H1 (cell line): ENCODE data around the gene SCCPDH. TPM values are rescaled to one million over a fixed set of nuclear protein-coding genes. Genes with fewer than 3 reads are reported as not detected.

Experiments used
- BACH1 ChIP-seq: IDR thresholded peaks from 2 replicates; pipeline ENCODE4 v1.6.1; 2012; ENCODE audit warnings: low read length, improper control_type of control experiment
- CHD7 ChIP-seq: fragments of 300-600 bp; sonication (generic); IDR thresholded peaks from 2 replicates; pipeline ENCODE4 v1.7.1; 2012; ENCODE audit warnings: low read length, moderate library complexity, mild to moderate bottlenecking, inconsistent platforms; ENCODE audit not compliant: insufficient replicate concordance
- GTF2F1 ChIP-seq: IDR thresholded peaks from 2 replicates; pipeline ENCODE4 v1.6.1; 2012; ENCODE audit warnings: low read depth, low read length, improper control_type of control experiment, borderline replicate concordance
- SIRT6 ChIP-seq: IDR thresholded peaks from one replicate; pipeline ENCODE4 v1.7.1; 2012; ENCODE audit warnings: low read length, inconsistent platforms
- TBP ChIP-seq: IDR thresholded peaks from 2 replicates; pipeline ENCODE4 v1.6.1; 2011; ENCODE audit warnings: low read depth, low read length, improper control_type of control experiment
- TCF12 ChIP-seq: IDR thresholded peaks from 2 replicates; pipeline ENCODE4 v1.6.1; 2011; ENCODE audit warnings: low read depth, mild to moderate bottlenecking, low read length
- ZNF274 ChIP-seq: IDR thresholded peaks from 2 replicates; pipeline ENCODE4 v1.7.0; 2012; ENCODE audit warnings: low read length, borderline replicate concordance; ENCODE audit errors: extremely low read depth
- polyA plus RNA-seq, 7 experiments: library from polyadenylated mRNA; depleted of rRNA in 3 of 7; stranded (reverse) in 5 of 7; unstranded in 2 of 7; fragments of >200 nt in 5 of 7; fragments of 200-250 nt in 2 of 7; gene quantifications; 1 replicate in 5 of 7; 2 replicates in 1 of 7; 4 replicates in 1 of 7; pipeline versions ENCODE4 v1.2.1 to v1.2.3, GENCODE V29; 2011 to 2013; ENCODE audit warnings: missing spikeins in 2 of 7, mixed read lengths in 2 of 7
- total RNA-seq: library from RNA; stranded (reverse); fragmentation: NEBNext Ultra II Directional; extraction: Animal tissue kit (Norgen Biotek cat#: 25700); gene quantifications from 2 replicates; pipeline ENCODE4 v1.2.1, GENCODE V29; 2021

The SCCPDH gene
- total and polyA plus RNA-seq, 2 of the 8 experiments (the other 6 are each of a cell fraction or from before 2014, with no cell fraction given): 9.5 to 17.0 TPM

- TF ChIP-seq CHD7 (no peak), TCF12 (no peak), GTF2F1 (no peak), BACH1 (no peak), TBP (no peak), ZNF274 (no peak), SIRT6 (no peak)
Measured at GRCh38 chr1:246755419-246755818, 31.2 kb downstream of the SCCPDH start (continued).
